K562 (cell line): ENCODE measurements around the gene CZIB. TPM values are rescaled to one million over a fixed set of nuclear protein-coding genes. Genes with fewer than 3 reads are reported as not detected.
A peak's percentile ranks its signal among the peaks of the same experiment; 100 is the strongest.

ENCODE experiments used
- BACH1 ChIP-seq: fragments of 200-800 bp; sonication (Bioruptor generic); IDR thresholded peaks from 2 replicates; pipeline ENCODE4 v1.6.1; 2016; ENCODE audit warnings: missing genetic modification characterization, missing compliant biosample characterization
- CBFA2T3 ChIP-seq: fragments of 450-650 bp; IDR thresholded peaks from 2 replicates; pipeline ENCODE4 v1.6.1; 2017
- DLX4 ChIP-seq: fragments of 250-450 bp; sonication (Bioruptor Pico); IDR thresholded peaks from 2 replicates; pipeline ENCODE4 v1.6.1; 2021; ENCODE audit warnings: mild to moderate bottlenecking
- EZH2 ChIP-seq: IDR thresholded peaks from 2 replicates; pipeline ENCODE4 v1.6.1; 2012; ENCODE audit warnings: low read depth, mild to moderate bottlenecking, inconsistent platforms, low read length, borderline replicate concordance
- FOS ChIP-seq: IDR thresholded peaks from 3 replicates; pipeline ENCODE4 v1.6.1; 2011; ENCODE audit not compliant: insufficient read length; ENCODE audit errors: extremely low read depth
- FOXA1 ChIP-seq: fragments of 450-650 bp; IDR thresholded peaks from 2 replicates; pipeline ENCODE4 v1.6.1; 2016; ENCODE audit warnings: mild to moderate bottlenecking, borderline replicate concordance
- NCOA6 ChIP-seq: fragments of 450-650 bp; IDR thresholded peaks from 2 replicates; pipeline ENCODE4 v1.6.1; 2017; ENCODE audit warnings: mild to moderate bottlenecking
- NFATC3 ChIP-seq: fragments of 450-650 bp; IDR thresholded peaks from 2 replicates; pipeline ENCODE4 v1.6.1; 2017; ENCODE audit warnings: mild to moderate bottlenecking
- POLR2B ChIP-seq: fragments of 450-650 bp; IDR thresholded peaks from 2 replicates; pipeline ENCODE4 v1.6.1; 2018; ENCODE audit warnings: low read depth; ENCODE audit not compliant: partially characterized antibody
- PTTG1 ChIP-seq: fragments of 450-650 bp; IDR thresholded peaks from 2 replicates; pipeline ENCODE4 v1.6.1; 2016; ENCODE audit warnings: low read depth, mild to moderate bottlenecking, missing genetic modification characterization, missing compliant biosample characterization
- RBM17 ChIP-seq: fragments of 200-400 bp; formaldehyde crosslinking; IDR thresholded peaks from 2 replicates; pipeline ENCODE4 v1.6.1; 2017; ENCODE audit warnings: low read depth, mild to moderate bottlenecking, low read length, borderline replicate concordance
- SIRT6 ChIP-seq: IDR thresholded peaks from one replicate; pipeline ENCODE4 v1.6.1; 2012; ENCODE audit warnings: low read depth, mild to moderate bottlenecking, control low read depth, inconsistent platforms, low read length, moderate library complexity
- TCF3 ChIP-seq: sonication (generic); formaldehyde crosslinking; IDR thresholded peaks from 2 replicates; pipeline ENCODE4 v1.4.0; 2020; ENCODE audit warnings: mild to moderate bottlenecking, missing genetic modification reagents
- ZBTB34 ChIP-seq: fragments of 250-450 bp; sonication (Bioruptor Pico); IDR thresholded peaks from 2 replicates; pipeline ENCODE4 v1.8.0; 2021; ENCODE audit warnings: mild to moderate bottlenecking, moderate library complexity
- ZNF143 ChIP-seq: sonication (generic); formaldehyde crosslinking; IDR thresholded peaks from 2 replicates; pipeline ENCODE4 v1.9.0; 2022; ENCODE audit warnings: mild to moderate bottlenecking, missing genetic modification reagents
- ZNF3 ChIP-seq: fragments of 250-450 bp; sonication (Bioruptor Pico); IDR thresholded peaks from 2 replicates; pipeline ENCODE4 v1.5.0; 2021; ENCODE audit warnings: mild to moderate bottlenecking, moderate library complexity
- ZNF398 ChIP-seq: fragments of 250-450 bp; sonication (Bioruptor Pico); IDR thresholded peaks from 2 replicates; pipeline ENCODE4 v1.8.0; 2021; ENCODE audit warnings: moderate library complexity, mild to moderate bottlenecking, inconsistent platforms
- ZNF707 ChIP-seq: fragments of 250-450 bp; sonication (Bioruptor Pico); conservative IDR thresholded peaks from 2 replicates; pipeline ENCODE4 v1.8.0; 2022; ENCODE audit warnings: inconsistent platforms, mild to moderate bottlenecking, moderate library complexity
- polyA plus RNA-seq, 8 experiments: library from polyadenylated mRNA; depleted of rRNA in 4 of 8; stranded (reverse) in 5 of 8; unstranded in 3 of 8; fragments of >200 nt; fragmentation: Nextera tagmentation in 2 of 8; fragmentation: Illumina TruSeq in 1 of 8; extraction: Ambion mirVana in 2 of 8; extraction: Trizol in 1 of 8; gene quantifications; 2 replicates each; pipeline versions ENCODE4 v1.2.1 to v1.2.3, GENCODE V29; 2011 to 2014; ENCODE audit warnings: inconsistent platforms in 1 of 8, missing spikeins in 1 of 8
- total RNA-seq, 7 experiments: library from RNA; depleted of rRNA in 6 of 7; stranded (reverse); fragments of >200 nt in 6 of 7; fragmentation: Illumina TruSeq in 2 of 7; extraction: Trizol in 2 of 7; gene quantifications; 2 replicates each; pipeline versions ENCODE4 v1.2.1 to v1.2.3, GENCODE V29; 2011 to 2021; ENCODE audit warnings: low replicate concordance in 1 of 7
- TF ChIP-seq, protein P1 (sequence below): sonication (generic); formaldehyde crosslinking; IDR thresholded peaks from 2 replicates; pipeline ENCODE4 v1.8.1; 2023; ENCODE audit warnings: mild to moderate bottlenecking, missing genetic modification reagents
- TF ChIP-seq, protein P2 (sequence below): sonication (generic); formaldehyde crosslinking; IDR thresholded peaks from 2 replicates; pipeline ENCODE4 v1.8.0; 2023; ENCODE audit warnings: mild to moderate bottlenecking, missing genetic modification reagents
- TF ChIP-seq, protein P3 (sequence below): sonication (generic); formaldehyde crosslinking; IDR thresholded peaks from 2 replicates; pipeline ENCODE4 v1.8.1; 2023; ENCODE audit warnings: mild to moderate bottlenecking, missing genetic modification reagents

The CZIB gene
- total and polyA plus RNA-seq, 9 of the 15 experiments (the other 6 are each of a cell fraction or from before 2014, with no cell fraction given) = 52.6 to 111 (median 80.0) TPM

GRCh38 chr1:53254011-53254640, 33.7 kb upstream of the CZIB start (continued):
- TF ChIP-seq BACH1 (tag) (no peak), ZNF707 (CRISPR knock-in tag) (no peak), DLX4 (CRISPR knock-in tag) (no peak), ZNF398 (CRISPR knock-in tag) (no peak), NFATC3 (no peak), NCOA6 (no peak), ZBTB34 (CRISPR knock-in tag) (no peak), RBM17 (no peak), TCF3 (CRISPR knock-in tag) (peak; percentile 50), ZNF143 (CRISPR knock-in tag) (no peak), ZNF3 (CRISPR knock-in tag) (no peak), FOS (no peak), POLR2B (no peak), EZH2 (no peak), SIRT6 (no peak), CBFA2T3 (peak; percentile 69), FOXA1 (no peak), PTTG1 (tag) (no peak)
- TF ChIP-seq, protein P1, sequence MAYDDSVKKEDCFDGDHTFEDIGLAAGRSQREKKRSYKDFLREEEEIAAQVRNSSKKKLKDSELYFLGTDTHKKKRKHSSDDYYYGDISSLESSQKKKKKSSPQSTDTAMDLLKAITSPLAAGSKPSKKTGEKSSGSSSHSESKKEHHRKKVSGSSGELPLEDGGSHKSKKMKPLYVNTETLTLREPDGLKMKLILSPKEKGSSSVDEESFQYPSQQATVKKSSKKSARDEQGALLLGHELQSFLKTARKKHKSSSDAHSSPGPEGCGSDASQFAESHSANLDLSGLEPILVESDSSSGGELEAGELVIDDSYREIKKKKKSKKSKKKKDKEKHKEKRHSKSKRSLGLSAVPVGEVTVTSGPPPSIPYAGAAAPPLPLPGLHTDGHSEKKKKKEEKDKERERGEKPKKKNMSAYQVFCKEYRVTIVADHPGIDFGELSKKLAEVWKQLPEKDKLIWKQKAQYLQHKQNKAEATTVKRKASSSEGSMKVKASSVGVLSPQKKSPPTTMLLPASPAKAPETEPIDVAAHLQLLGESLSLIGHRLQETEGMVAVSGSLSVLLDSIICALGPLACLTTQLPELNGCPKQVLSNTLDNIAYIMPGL (CRISPR knock-in tag) = no peak
- TF ChIP-seq, protein P2, sequence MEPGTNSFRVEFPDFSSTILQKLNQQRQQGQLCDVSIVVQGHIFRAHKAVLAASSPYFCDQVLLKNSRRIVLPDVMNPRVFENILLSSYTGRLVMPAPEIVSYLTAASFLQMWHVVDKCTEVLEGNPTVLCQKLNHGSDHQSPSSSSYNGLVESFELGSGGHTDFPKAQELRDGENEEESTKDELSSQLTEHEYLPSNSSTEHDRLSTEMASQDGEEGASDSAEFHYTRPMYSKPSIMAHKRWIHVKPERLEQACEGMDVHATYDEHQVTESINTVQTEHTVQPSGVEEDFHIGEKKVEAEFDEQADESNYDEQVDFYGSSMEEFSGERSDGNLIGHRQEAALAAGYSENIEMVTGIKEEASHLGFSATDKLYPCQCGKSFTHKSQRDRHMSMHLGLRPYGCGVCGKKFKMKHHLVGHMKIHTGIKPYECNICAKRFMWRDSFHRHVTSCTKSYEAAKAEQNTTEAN = no peak
- TF ChIP-seq, protein P3, sequence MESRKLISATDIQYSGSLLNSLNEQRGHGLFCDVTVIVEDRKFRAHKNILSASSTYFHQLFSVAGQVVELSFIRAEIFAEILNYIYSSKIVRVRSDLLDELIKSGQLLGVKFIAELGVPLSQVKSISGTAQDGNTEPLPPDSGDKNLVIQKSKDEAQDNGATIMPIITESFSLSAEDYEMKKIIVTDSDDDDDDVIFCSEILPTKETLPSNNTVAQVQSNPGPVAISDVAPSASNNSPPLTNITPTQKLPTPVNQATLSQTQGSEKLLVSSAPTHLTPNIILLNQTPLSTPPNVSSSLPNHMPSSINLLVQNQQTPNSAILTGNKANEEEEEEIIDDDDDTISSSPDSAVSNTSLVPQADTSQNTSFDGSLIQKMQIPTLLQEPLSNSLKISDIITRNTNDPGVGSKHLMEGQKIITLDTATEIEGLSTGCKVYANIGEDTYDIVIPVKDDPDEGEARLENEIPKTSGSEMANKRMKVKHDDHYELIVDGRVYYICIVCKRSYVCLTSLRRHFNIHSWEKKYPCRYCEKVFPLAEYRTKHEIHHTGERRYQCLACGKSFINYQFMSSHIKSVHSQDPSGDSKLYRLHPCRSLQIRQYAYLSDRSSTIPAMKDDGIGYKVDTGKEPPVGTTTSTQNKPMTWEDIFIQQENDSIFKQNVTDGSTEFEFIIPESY = no peak
